NT2/D1 (cell line): ENCODE measurements around the gene ADARB2.

Experiments used
- SUZ12 ChIP-seq: IDR thresholded peaks from 2 replicates; pipeline ENCODE4 v1.6.1; 2011; ENCODE audit not compliant: insufficient read length, insufficient read depth; ENCODE audit errors: extremely low read depth
- YY1 ChIP-seq: IDR thresholded peaks from 2 replicates; pipeline ENCODE4 v1.6.1; 2011; ENCODE audit not compliant: insufficient read length, insufficient read depth
- ZNF274 ChIP-seq: IDR thresholded peaks from 2 replicates; pipeline ENCODE4 v1.6.1; 2011; ENCODE audit warnings: mild to moderate bottlenecking, low read depth, low read length

- TF ChIP-seq ZNF274 (no peak), SUZ12 (no peak), YY1 (no peak)
These were observed 319.8 kb downstream of the ADARB2 start for GRCh38 chr10:1417574-1417973.
